Activated CD4-positive, CD25-positive, alpha-beta regulatory T cell treated with anti-CD3 and anti-CD28 coated beads, Interleukin-2, amount 50 U/mL, for 16 hours (primary cell): ENCODE data around the gene CPE.
"Not testable (repeated sequence)": the region's sequence is repeated elsewhere in the genome, so short reads cannot be mapped to it uniquely, and the experiment has no call there.

ENCODE experiments used
- DNase-seq: peaks from one replicate; pipeline ENCODE4 v3.0.0-alpha.2; 2020; ENCODE audit warnings: low read depth, low spot score

The CPE gene

GRCh38 chr4:165403637-165404036 lies 24.8 kb downstream of the CPE start:
- no peak for DNase-seq

GRCh38 chr4:165404080-165404479 lies 25.3 kb downstream of the CPE start:
- no peak for DNase-seq

DNA sequence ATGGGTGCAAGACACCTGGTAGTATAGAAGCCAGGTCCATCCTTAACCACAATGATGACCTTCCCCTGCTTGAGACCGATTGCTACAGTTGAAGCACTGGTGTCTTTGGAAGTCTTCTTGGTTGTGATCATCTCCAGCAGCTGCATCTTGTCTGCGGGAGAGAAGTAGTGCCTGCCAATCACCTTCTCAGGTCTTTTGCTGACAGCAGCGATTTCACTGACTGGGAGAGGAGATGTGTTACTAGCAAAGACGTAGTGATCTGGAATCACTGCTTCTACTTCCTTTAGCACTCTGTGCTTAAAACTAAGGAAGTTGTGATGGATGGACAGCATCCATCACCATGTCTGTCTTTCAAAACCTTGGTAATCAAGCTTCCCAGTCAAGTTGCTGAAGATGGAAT lies 25.9 kb downstream of the CPE start:
- no peak for DNase-seq

DNA sequence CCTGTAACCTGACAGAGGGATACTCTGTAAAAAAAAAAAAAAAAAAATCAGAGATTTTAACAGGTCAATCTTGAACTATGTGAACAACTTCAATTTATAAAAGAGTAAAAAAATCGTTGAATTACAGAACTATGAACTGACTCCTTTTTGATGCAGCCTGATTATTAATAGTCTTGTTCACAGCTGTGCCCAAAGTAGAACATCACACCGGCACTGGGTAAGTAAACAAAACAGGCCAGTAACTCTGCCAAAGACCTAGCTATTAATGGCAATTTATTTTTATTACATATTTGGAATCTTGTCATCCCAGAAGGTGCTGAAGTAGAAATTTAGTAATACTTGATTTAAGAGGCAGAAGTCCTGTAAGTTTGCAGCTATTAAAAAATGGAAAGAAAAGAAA lies 31.4 kb downstream of the CPE start:
- DNase-seq, result no peak

GRCh38 chr4:165415910-165416309 lies 37.1 kb downstream of the CPE start:
- DNase-seq, result no peak

- DNase-seq, result no peak
Measured at GRCh38 chr4:165418073-165418472, 39.3 kb downstream of the CPE start.

- DNase-seq, result no peak
Measured at GRCh38 chr4:165425629-165426028, 46.8 kb downstream of the CPE start.

GRCh38 chr4:165426331-165426730 lies 47.5 kb downstream of the CPE start:
- DNase-seq, result no peak

- no peak for DNase-seq
Measured at GRCh38 chr4:165426823-165427222, 48.0 kb downstream of the CPE start.

DNA sequence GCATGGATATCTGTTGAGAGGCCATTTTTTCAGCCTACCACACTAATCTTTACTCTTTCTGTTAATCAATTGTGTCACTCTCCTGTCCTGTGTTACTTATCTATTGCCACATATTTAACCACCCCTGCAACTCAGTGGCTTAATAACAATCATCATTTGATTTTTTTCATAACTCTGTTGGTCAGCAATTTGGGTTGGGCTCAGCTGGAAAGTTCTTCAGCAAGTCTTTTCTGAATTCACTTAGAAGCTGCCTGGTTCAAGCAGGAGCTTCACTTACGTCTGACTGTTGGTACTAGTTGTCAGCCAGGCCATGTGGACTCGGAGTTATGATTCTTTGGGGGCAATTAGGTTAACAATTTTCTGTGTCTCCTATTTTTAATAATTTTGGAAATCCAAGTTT lies 50.1 kb downstream of the CPE start:
- no peak for DNase-seq

DNA sequence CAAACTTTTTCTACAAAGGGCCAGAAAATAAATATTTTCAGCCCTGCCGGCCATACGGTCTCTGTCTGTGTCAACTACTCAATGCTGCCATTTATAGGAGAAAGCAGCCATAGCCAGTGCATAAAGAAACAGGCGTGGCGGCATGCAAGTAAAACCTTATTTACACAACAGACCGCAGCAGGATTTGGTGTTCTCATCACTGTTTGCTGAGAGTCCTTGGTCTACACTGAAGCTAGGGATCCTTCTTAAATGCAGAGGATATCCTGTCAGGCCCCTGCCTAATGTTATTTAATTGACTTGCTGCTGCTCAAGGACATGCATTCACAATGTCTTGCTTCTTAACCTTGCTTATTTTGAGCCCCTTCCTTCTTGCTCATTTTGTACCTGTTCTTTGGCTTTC lies 54.7 kb downstream of the CPE start:
- no peak for DNase-seq

- no peak for DNase-seq
Measured at GRCh38 chr4:165437691-165438090, 58.9 kb downstream of the CPE start.

- DNase-seq, result no peak
Measured at GRCh38 chr4:165439344-165439743, 60.5 kb downstream of the CPE start.

- DNase-seq, result no peak
Measured at GRCh38 chr4:165439981-165440380, 61.2 kb downstream of the CPE start.

DNA sequence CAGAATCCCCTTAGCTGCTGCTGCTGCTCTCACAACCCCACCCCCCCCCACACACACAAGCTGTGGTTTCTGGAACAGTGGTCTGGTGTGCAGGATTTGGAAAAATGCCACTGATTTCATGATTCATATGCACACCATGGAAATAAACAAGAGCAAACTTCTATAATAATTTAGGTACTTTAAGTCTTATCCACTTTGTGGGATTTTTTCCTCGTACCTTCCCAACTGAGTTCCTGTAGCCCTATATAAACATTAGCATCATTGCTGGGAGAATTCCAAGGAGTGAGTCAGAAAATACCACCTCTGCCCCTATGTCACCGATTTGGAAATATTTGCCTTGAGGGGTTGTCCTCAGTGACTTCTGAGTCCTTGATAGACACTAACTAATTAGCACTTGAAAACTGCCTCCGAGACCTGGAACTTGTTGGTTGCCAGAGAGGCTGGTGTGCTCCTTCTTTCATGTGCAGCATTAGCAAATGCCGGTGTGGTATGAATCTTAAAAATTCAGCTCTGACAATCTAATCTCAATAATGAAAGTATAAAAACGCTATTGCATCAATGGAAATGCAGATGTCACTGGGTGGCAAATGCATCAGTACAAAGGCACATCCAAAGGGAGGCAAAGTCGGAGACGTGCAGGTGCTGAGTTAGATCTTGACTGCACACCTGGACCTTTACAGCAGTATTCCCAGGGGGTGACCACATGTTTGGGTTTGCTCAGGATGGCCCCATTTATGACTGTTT lies 61.8 kb downstream of the CPE start:
- no peak for DNase-seq

GRCh38 chr4:165443276-165443675 lies 64.5 kb downstream of the CPE start:
- no peak for DNase-seq

DNA sequence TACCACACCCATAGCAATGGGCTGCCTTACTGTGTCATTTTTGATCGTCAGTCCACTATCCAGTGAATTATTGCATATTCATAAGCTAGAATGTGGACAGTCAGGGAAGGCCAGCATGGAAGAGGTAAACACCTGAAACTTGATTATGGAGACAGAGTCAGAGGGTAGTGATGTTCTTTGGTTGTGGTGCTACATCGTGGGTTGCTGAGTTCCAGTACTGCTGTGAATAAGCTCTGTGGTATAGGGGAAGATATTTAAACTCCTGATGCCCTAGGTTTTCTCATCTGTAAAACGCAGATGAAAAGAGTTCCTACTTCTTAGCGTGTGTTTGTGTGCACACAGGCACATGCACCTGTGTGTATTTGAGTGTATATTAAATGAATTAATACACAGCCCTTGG lies 69.9 kb downstream of the CPE start:
- no peak for DNase-seq

- no peak for DNase-seq
Measured at GRCh38 chr4:165449333-165449732, 70.5 kb downstream of the CPE start.

GRCh38 chr4:165450871-165451270 lies 72.1 kb downstream of the CPE start:
- DNase-seq, result no peak

GRCh38 chr4:165453140-165453539 lies 74.3 kb downstream of the CPE start:
- DNase-seq, result not testable (repeated sequence)

DNA sequence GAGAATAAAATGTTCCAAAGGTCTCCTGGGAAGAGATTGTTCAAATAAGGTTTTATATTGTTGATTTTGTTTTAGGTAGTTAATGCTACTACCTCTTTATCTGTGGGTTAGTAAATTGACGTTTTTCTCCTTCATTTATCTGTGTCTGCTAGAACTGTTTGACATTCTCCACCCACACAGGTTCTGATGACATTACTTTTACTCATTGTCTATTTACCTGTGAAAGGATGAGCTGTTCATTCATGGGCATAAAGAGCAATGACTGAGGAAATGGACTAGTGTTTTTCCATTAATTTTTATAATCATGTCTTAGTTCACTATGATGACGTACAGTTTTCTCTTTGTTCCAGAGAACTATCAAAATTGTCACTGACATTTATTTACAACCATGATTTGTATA lies 75.6 kb downstream of the CPE start:
- DNase-seq, result no peak

DNA sequence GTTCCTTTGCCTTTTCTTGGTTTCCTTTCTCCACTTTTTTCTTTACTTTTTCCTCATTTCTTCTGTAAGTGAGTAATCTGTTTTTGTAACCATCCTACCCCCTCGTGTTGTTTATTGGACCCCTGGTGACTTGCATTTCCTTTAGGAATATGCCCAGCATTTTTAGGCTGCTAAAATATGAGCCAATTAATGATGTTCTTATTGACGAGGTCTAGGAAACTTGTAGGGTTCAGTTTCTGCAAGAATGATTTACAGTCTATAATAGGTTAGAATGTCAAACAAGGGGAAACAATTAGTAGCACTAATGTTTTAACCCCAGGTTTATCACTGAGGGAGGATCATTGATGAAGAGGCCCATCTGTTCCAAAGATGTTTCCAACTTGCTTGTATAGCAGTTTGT lies 79.0 kb downstream of the CPE start:
- DNase-seq, result no peak

DNA sequence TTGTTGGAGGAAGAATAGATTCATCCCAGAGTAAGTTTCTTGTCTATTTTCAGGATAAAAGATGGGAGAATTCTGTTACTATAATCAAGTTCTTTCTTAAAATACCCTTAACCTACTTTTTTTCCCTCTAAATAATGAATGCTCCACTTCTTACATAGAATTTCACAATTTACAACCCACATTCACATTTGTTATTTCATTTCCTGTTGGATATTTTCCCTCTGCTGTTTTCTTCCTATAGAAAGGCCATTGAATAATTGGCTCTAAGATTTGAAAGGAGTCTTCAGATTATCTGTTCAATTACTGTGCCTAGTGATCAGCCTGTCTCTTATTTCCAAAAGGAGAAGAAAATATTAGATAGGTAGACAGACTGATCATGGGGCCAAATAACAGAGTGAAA lies 79.7 kb downstream of the CPE start:
- DNase-seq, result no peak

- no peak for DNase-seq
Measured at GRCh38 chr4:165461159-165461821, 82.5 kb downstream of the CPE start.
